ENCODE results near the gene MYCBP. TPM values are rescaled to one million over a fixed set of nuclear protein-coding genes. Genes with fewer than 3 reads are reported as not detected.

MYCBP gene
- total and polyA plus RNA-seq, 2 of the 8 experiments (the other 6 are each of a cell fraction or from before 2014, with no cell fraction given), result 22.4 to 38.2 TPM

GRCh38 chr1:38818175-38818976 lies 54.8 kb downstream of the MYCBP start (continued):
- peak; percentile 64 to 97 (median 73) for TF ChIP-seq CTCF (IDR thresholded peaks at IDR 0.05; ENCODE audit: control extremely low read depth in 1 of 3, insufficient read depth in 1 of 3, low read depth in 1 of 3, low read length in 3 of 3)
- TF ChIP-seq SUZ12 (IDR thresholded peaks at IDR 0.05; ENCODE audit: low read length), result peak; percentile 23; the same call in 1 of the 2 replicates
- no peak; the same call in 1 of the 2 replicates for TF ChIP-seq KDM5A (IDR thresholded peaks at IDR 0.05; ENCODE audit: low read length)
